Mesenteric fat pad (tissue), 1 donor: ENCODE data around the gene RHEB. TPM values are rescaled to one million over a fixed set of nuclear protein-coding genes. Genes with fewer than 3 reads are reported as not detected.

ENCODE experiments used
- DNase-seq: peaks from one replicate; pipeline ENCODE4 v3.0.0-alpha.2; 2020; ENCODE audit warnings: low spot score
- long read RNA-seq: library from polyadenylated mRNA; unstranded; transcript quantifications from one replicate; pipeline ENCODE4 v2.0.0, GENCODE V29; 2020
- total RNA-seq: library from RNA; stranded (reverse); fragmentation: NEBNext Ultra II Directional; extraction: Animal tissue kit (Norgen Biotek cat#: 25700); gene quantifications from one replicate; pipeline ENCODE4 v1.2.1, GENCODE V29; 2021
- donor health status: DM: yes; HTN: yes; CAD: no.

Gene RHEB, protein sequence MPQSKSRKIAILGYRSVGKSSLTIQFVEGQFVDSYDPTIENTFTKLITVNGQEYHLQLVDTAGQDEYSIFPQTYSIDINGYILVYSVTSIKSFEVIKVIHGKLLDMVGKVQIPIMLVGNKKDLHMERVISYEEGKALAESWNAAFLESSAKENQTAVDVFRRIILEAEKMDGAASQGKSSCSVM
- 162 TPM for total RNA-seq
- long read RNA-seq, transcript RHEB-201 (8 exons, 2,075 nt) = major isoform, 488 of 531 reads
- long read RNA-seq, transcript RHEB-205 (9 exons, 1,153 nt) = minor isoform, 5 of 531 reads
- long read RNA-seq, partial matches to known transcripts = 14 of 531 reads
- long read RNA-seq, other reads (novel, unspliced or antisense) = 24 of 531 reads

DNA sequence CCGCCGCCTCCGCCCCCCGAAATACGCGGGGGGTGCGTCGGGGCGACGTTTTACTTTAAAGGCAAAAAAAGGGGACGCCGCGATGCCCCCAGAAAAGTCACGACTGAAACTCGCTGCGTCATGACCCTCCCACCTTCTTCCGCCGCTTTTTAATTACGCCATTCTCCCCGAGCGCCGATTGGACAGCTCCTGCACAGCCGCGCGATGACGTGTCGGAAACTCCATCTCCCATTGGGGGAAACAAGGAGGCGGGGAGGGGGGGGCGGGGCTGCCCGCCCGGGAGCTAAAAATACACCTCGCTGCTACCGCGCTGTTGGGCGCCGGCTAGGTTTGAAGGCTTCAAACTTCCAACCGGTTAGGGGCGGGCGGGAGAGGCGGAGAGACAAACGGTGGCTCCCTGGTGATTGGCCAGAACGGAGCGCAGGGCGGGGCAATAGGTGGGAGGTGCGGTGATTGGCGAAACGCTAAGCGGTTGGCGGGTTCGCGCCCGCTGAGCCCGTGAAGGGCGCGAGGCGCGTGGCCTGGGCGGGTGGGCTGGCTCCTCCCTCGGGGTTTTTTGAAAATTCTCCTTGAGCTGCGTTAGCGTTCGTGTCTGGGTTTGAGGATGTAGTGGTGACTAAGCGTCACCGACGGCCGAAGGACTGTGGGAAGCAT lies at the start of gene RHEB:
Gene RHEB (minus strand): TSS at position 131 of the 654 bp plus-strand sequence. CDS start 384 bp downstream, outside the sequence.
- peak; percentile 99 for DNase-seq

DNA sequence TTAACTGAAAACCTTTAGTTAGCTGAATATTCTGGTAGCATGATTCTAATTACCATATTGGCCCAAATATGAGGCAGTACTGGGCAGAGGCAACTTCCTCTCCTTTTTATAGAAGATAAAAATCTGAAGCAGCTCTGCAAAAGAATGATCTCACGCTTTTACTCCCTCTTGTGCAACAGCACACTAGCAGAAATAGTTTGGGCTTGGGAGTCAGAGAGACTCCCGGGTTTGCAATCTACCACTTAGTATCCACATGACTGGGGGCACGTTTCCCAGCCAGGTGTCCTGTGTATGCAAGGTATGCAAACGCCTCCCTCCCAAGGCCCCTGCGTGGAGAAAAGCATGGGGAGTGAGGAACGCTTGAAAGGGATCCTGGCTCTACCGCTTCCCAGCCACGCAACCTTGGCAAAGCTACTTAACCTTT lies 47.2 kb upstream of the RHEB start:
- no peak for DNase-seq

DNA sequence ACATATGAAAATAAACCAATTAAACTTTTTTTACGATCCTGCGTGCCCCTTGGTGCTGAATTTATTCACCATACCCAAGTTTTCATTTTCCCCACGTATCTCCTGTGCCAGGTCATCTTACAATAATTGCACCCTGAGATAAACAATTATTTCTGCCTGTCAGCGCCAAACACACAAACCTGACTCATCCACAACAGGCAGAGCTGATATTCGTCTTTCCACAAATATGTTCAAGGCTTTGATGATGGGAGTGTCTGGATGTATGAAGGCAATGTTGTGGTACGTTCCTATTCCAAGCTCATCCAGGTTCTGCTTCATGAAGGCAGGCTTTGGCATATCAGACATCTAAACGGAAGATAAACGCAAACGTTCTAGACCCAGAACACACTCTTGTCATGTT lies 45.8 kb upstream of the RHEB start:
- DNase-seq = no peak

- DNase-seq = no peak
These were observed 40.5 kb upstream of the RHEB start for GRCh38 chr7:151560243-151560642.

DNA sequence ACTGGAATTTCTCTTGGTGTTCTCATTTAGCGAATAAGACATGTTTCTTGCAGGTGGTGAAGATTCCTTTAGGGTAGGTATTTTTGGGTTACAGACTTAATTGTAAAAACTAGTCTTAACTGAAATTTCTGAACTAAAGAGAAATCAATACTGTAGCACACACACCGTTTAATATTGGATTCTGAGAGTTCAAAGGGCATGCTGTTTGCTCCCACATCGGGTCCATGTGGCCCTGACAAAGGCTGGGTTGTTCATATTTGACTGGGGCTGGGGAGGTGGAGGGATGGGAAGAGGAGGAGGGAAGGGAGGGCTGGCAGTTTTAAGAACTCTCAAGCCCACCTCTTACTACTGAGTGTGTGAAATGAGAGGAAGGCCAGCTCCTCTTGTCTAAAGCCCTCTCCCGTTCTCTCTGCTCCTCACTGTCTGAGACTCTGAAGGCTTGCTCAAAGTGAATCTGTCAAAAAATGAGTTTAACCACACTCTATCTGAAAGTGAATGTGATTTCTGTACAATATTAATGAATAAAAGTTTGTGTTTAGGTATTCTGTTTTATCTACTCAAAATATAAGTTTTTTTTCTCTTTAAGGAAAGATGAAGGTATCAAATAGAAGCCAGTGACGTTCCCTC lies 40.0 kb upstream of the RHEB start:
- DNase-seq = no peak

GRCh38 chr7:151558575-151558974 lies 38.9 kb upstream of the RHEB start:
- DNase-seq = no peak

DNA sequence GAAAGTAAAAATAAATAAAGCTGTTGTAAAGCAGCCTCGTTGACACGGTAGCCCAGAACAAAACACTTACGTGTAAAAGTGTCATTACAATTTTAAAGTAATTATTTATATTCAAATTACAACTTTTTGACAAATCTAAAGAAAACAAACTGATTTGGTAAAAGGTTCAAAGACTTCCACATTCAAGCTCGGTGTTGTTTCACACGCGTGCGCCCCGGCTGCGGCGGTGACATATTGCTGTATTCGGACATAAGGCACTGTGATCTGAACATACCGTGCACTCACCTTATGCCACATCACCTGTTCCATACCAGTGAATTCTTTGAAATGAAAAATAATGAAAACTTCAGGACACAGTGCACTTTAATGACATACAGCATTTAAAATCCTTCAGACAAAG lies 36.9 kb upstream of the RHEB start:
- no peak for DNase-seq

DNA sequence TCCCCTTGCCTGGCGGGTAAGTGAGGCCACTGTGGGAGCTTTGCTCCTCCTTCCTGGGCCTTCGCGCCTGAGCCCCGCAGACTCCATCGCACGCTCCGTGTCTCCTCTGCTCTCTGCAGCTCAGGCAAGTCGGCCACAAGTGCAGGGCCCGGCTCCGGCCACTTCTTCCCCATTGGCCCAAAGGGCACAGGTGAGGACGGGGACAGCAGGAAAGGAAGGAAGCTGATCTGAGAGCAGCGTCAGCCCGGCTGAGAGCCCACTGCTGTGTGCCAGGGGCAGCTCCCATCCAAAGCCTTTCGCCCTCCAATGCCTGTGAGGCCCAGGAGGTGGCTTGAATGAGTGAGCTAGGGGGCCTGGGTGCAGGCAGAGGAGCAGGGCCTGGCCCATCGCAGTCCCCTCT lies 33.7 kb upstream of the RHEB start:
- DNase-seq = no peak

- no peak for DNase-seq
These were observed 32.8 kb upstream of the RHEB start for GRCh38 chr7:151552352-151553028.

- DNase-seq = no peak
These were observed 32.1 kb upstream of the RHEB start for GRCh38 chr7:151551820-151552219.

GRCh38 chr7:151550656-151551286 lies 31.1 kb upstream of the RHEB start:
- no peak for DNase-seq

GRCh38 chr7:151549644-151550043 lies 29.9 kb upstream of the RHEB start:
- DNase-seq = no peak

GRCh38 chr7:151549083-151549482 lies 29.4 kb upstream of the RHEB start:
- DNase-seq = no peak

GRCh38 chr7:151544183-151544582 lies 24.5 kb upstream of the RHEB start:
- DNase-seq = no peak

DNA sequence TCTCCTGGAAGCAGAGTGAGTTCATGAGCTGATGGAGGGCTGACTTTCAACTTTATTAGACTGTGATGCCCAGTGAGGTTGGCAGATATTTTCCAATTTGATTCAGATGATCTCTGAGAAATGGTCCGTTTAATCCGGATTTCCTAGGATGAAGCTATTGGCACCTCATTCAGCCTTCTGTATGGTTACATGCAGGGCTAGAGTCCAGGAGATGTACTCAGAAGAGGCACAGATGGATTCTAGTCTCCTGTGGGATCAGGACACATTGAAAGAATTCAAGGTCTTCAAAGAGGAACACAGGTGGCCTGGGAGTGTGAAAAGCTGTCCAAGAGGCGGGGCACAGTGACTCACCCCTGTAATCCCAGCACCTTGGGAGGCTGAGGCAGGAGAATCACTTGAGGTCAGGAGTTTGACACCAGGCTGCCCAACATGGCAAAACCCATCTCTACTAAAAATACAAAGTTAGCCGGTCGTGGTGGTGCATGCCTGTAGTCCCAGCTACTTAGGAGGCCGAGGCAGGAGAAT lies 23.0 kb upstream of the RHEB start:
- DNase-seq = no peak

DNA sequence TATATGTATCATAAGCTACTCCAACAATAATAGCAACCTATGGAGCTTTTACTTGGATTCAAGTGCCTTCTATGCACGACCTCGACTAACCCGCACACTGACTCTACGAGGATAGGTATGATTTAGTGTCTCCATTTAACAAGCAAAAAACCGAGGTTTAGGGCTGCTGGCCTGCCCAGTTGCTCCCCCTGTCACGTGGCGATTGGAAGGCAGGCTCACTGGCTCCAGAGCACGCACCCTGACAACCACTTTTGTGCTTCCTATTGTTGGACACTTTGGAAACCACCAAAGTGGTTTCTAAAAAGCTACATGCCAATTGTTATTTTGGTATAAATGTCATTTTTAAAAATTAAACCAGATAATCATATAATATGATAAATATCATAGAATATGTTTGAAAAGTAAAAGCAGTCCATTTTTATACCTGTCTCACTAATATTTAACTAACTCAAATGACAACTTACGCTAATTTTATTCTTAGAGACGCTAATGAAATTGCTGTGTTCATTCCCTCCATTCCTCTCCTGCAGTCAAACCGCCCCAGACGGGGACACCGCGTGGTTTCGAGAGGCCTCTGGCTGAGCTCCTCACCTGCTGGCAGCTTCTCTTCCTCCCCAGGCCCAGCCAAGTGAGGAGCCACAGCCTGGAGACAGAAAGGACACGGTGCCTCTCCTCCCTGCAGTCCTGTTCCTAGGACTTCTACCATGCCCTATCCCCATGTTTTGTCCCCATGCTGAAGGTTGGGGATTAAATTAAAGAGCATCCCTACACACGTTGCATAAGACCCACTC lies 22.2 kb upstream of the RHEB start:
- DNase-seq = no peak

DNA sequence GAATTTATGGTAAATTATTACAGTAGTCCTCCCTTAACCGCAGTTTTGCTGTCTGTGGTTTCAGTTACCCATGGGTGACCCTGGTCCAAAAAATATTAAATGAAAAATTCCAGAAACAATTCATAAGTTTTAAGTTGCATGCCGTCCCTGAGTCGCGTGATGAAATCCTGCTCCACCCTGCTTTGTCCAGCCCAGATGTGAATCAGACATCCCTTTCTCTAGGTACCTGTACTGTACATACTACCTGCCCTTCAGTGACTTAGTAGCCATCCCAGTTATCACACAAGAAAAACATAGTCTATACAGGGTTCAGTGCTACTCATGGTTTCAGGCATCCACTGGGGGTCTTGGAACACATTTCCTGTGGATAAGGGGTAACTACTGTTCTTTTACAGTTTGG lies 20.5 kb upstream of the RHEB start:
- no peak for DNase-seq

- no peak for DNase-seq
These were observed 19.5 kb upstream of the RHEB start for GRCh38 chr7:151539088-151539671.

DNA sequence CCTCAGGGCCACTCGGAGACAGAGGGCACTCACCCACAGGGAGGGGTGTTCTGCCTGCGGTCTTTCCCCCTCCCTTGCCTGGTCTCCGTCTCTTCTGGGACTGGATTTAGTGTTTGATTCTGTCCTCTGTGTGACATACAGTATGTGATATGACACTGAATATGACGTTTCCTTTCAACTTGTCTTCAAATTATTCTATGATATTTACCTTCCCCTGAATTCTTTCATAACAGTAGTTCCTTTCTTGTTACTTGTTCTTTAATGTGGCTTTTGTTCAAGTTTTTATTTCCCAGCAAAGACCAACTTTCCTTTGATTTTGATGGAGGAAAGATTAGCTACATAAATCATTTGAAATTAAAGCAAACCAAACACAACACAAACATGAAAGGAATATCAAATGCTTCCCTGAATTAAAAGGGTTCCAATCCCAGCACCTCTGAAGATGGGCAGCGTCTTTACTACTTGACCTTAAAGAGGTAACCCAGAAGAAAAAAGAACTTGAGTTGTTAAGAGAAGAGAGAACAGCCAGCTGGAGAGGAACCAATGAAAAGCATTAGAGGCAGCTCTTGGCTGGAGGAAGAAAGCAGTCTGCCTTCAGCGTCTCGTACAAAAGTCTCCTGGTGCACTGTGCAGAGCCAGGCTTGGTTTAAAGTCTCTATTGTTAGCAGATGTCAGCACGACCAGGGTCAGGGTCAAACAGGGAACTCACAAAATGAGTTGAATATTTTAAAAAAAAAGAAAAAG lies 18.3 kb upstream of the RHEB start:
- DNase-seq = no peak
